ENCODE measurements around the gene MBTPS1. TPM values are rescaled to one million over a fixed set of nuclear protein-coding genes. Genes with fewer than 3 reads are reported as not detected.

The MBTPS1 gene
- total and polyA plus RNA-seq, 11 donors = 37.2 to 91.4 (median 67.7) TPM

DNA sequence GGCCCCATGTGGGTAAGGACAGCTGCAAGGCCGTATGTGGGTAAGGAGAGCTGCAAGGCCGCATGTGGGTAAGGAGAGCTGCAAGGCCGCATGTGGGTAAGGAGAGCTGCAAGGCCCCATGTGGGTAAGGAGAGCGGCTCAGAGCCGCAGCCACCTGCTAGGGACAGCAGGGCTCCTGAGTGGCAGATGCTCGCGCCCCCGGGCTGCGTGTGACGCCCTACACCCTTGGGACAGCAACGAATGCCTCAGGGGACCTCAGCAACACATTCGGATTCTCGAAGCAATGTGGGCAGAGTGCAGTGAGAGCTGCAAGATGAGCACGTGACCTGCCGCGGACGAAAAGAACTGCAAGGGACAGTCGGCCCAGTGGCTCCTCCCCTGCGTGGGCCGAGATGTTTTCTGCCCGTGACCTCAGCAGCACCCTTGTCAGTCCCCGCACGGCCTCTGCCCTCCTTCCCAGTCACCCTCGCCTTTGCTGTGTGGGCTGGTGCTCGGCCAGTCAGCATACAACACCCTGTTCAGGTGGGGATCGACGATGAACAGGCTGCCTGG lies 64.6 kb downstream of the MBTPS1 start:
- DNase-seq (peak in 2 of 5 donors; percentile 37 to 55), ATAC-seq (peak in 3 of 4 donors; percentile 22 to 56 (median 37))
- H3K9me3 ChIP-seq = no peaks in the 10 kb centered on the region
- H3K4me1 ChIP-seq = peaks cover 0 to 35% (median 20%) of the 10 kb centered on the region in 12 donors
- peaks cover 0 to 77% (median 71%) of the 10 kb centered on the region in 9 donors for H3K36me3 ChIP-seq
- WGBS, 4 donors = 68 to 73% (median 70%) methylated on average over 16 to 27 of the region's 27 CpGs
- no peak overlapping the region for H3K27ac ChIP-seq
- H3K4me3 ChIP-seq = no peak overlapping the region
- no peaks in the 10 kb centered on the region for H3K27me3 ChIP-seq
- TF ChIP-seq, protein P1, sequence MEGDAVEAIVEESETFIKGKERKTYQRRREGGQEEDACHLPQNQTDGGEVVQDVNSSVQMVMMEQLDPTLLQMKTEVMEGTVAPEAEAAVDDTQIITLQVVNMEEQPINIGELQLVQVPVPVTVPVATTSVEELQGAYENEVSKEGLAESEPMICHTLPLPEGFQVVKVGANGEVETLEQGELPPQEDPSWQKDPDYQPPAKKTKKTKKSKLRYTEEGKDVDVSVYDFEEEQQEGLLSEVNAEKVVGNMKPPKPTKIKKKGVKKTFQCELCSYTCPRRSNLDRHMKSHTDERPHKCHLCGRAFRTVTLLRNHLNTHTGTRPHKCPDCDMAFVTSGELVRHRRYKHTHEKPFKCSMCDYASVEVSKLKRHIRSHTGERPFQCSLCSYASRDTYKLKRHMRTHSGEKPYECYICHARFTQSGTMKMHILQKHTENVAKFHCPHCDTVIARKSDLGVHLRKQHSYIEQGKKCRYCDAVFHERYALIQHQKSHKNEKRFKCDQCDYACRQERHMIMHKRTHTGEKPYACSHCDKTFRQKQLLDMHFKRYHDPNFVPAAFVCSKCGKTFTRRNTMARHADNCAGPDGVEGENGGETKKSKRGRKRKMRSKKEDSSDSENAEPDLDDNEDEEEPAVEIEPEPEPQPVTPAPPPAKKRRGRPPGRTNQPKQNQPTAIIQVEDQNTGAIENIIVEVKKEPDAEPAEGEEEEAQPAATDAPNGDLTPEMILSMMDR (IDR thresholded peaks at IDR 0.05) = no peak
- TF ChIP-seq POLR2A (IDR thresholded peaks at IDR 0.05) = no peak
- intact Hi-C loops (cut with DNase I) = no loop called here

DNA sequence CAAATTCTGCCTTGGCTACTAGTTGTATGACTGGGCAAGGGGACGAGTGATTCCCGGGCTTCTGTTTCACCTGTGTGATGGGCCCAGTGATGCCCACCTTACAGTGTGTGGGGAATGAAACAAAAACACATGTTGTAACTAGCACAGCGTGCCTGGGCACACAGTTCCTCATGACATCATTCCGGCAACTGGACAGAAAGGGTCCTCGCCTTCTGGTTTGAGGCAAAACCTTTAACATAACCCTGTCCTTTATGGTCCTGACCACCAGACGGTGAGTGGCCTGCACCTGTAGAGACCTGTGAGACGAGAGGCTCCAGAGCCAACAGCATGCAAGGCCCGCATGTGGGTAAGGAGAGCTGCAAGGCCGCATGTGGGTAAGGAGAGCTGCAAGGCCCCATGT lies 66.4 kb downstream of the MBTPS1 start:
- WGBS, 4 donors = 82 to 93% (median 91%) methylated on average over 8 to 9 of the region's 9 CpGs
- Histone ChIP-seq H3K27ac (no peak overlapping the region), H3K4me3 (no peak overlapping the region), H3K9me3 (no peaks in the 10 kb centered on the region), H3K4me1 (peaks cover 0 to 17% (median 5%) of the 10 kb centered on the region in 12 donors), H3K27me3 (no peaks in the 10 kb centered on the region), H3K36me3 (peaks cover 0 to 59% (median 54%) of the 10 kb centered on the region in 9 donors)
- ATAC-seq = no peak
- intact Hi-C loops (cut with DNase I) = no loop called here
- peak in 1 of 5 donors; percentile 10 for DNase-seq
- no peak for TF ChIP-seq POLR2A (IDR thresholded peaks at IDR 0.05)

DNA sequence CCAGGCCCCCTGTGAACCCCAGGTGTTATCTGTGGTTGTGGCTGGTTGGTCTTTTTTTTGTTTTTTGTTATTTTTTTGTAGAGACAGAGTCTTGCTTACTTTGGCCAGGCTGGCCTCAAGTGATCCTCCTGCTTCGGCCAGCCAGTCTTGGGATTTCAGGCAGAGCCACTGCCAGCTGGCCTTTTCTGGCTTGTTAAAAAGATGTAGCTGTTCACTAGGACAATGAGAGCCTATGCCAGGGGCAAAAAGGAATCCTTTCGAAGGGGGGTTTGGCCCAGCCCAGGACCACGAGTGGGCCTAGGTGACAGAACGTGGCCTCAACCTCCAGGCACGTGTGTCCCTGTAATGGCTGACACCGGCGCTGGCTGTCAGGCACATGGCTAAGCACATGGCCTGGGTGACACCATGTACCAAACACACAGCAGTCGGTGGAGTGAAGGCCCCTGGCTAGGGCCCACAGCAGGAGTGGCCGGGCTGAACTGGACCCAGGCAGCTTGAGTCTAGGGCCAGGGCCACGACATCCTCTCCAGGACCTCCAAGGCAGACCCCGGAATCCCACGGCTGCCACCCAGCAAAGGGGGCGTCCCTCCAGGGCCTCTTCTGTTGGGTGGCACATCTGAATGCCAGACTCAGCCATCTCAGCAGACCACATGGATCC lies 67.2 kb downstream of the MBTPS1 start:
- peaks cover 0 to 51% (median 46%) of the 10 kb centered on the region in 9 donors for H3K36me3 ChIP-seq
- TF ChIP-seq POLR2A (IDR thresholded peaks at IDR 0.05) = no peak
- TF ChIP-seq, protein P1 (IDR thresholded peaks at IDR 0.05) = no peak
- no peak overlapping the region for H3K27ac ChIP-seq
- DNase-seq (peak in 2 of 5 donors; percentile 14 to 44), ATAC-seq (peak in 1 of 4 donors; percentile 6)
- WGBS, 4 donors = 81 to 90% (median 84%) methylated on average over 13 of the region's 13 CpGs
- peaks cover 0 to 9% (median 0%) of the 10 kb centered on the region in 12 donors for H3K4me1 ChIP-seq
- no peak overlapping the region for H3K4me3 ChIP-seq
- intact Hi-C loops (cut with DNase I) = loop anchor here in 1 of 10 donors (5.0 kb wide), 1 partner anchor 42 kb away; no protein-coding TSS in a partner anchor
- H3K27me3 ChIP-seq = no peaks in the 10 kb centered on the region
- no peaks in the 10 kb centered on the region for H3K9me3 ChIP-seq

DNA sequence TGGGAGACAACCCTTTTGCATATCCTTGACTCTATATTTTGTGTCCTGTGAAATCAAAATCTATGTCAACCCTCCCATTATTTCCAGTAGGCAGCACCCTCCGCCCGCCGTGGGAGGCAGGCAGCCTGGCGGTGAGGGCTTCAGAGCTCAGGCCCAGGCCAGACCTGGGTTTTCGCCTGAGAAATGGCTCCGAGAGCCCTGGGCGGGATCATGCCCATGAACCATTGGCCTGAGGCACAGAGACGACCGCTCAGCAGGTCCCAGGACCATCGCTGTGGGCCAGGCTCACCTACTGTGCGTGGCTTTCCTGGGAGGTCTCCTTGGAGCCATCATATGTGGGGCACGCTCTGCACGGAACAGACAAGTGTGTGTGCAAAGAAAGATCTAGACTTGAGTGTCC lies 67.9 kb downstream of the MBTPS1 start:
- no peak overlapping the region for H3K27ac ChIP-seq
- intact Hi-C loops (cut with DNase I) = loop anchor here in 1 of 10 donors (5.0 kb wide), 1 partner anchor 42 kb away; no protein-coding TSS in a partner anchor
- peaks cover 0 to 1% (median 0%) of the 10 kb centered on the region in 9 donors for H3K27me3 ChIP-seq
- DNase-seq (peak in 2 of 5 donors; percentile 14 to 46), ATAC-seq (no peak)
- TF ChIP-seq, protein P1 (IDR thresholded peaks at IDR 0.05) = no peak
- no peak for TF ChIP-seq POLR2A (IDR thresholded peaks at IDR 0.05)
- WGBS, 4 donors = 92 to 95% (median 94%) methylated on average over 13 of the region's 13 CpGs
- no peak overlapping the region for H3K4me3 ChIP-seq
- H3K4me1 ChIP-seq = peaks cover 0 to 11% (median 0%) of the 10 kb centered on the region in 12 donors
- H3K36me3 ChIP-seq = peaks cover 0 to 45% (median 39%) of the 10 kb centered on the region in 9 donors
- H3K9me3 ChIP-seq = no peaks in the 10 kb centered on the region

Measured in heart left ventricle (tissue), 16 donors.